Measurements from ENCODE around the gene GRIN2C.

GRIN2C gene

DNA sequence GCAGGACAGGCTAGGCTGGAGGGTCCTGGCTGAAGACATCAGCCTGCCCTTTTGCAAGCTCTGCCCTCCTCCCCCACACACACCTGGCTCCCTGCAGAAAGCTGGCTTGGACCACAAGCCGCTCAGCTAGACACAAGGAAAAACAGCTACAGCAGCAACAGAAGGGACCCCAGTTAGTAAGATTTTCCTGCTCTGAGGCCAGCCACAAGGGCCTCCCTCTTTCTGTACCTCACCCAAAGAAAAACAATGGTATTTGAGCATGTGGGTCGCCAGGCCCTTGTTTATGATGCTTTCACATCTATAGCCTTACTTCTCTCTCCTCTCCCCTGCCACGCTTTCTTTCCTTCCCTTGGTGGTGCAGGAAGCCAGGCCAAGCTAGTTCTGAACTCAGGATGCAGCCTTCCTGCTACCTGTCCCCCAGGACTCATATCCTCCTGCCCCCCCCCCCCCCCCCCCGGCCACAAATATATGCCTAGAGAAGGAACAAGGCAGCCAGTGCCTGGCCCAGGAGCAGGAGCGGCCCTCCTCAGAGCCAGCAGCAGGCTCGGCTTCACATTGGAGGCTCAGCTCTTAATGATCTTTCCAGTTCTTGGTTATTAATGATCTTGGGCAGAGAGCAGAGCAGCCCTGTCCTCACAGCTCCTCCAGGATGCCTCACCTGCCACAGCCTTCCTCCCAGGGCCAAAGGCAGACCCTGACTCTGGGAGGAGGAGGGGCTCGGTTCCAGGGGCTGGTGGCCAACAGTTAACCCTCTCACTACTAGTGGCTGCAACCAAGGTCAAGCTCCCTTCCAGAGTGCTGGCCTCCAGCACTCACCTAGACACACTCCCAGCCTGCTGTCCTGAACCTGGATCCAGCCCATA lies 19.5 kb downstream of the GRIN2C start:
- H3K4me1 ChIP-seq, result no peaks in the 10 kb centered on the region
- no peak for DNase-seq (ENCODE audit: low spot score in 2 of 2)
- H3K4me3 ChIP-seq, result no peak overlapping the region
- no peaks in the 10 kb centered on the region for H3K27me3 ChIP-seq (ENCODE audit: low read depth)
- no peaks in the 10 kb centered on the region for H3K9me3 ChIP-seq
- in situ Hi-C loops (cut with MboI; ENCODE audit: low sequenced_read_pairs), result no loop called here
- H3K36me3 ChIP-seq (replicated peaks), result no peaks in the 10 kb centered on the region

GRCh38 chr17:74838274-74838673 lies 21.4 kb downstream of the GRIN2C start:
- DNase-seq (ENCODE audit: low spot score in 2 of 2), result no peak
- H3K4me3 ChIP-seq, result no peak overlapping the region
- H3K9me3 ChIP-seq, result no peaks in the 10 kb centered on the region
- H3K36me3 ChIP-seq (replicated peaks), result no peaks in the 10 kb centered on the region
- in situ Hi-C loops (cut with MboI; ENCODE audit: low sequenced_read_pairs), result no loop called here
- H3K4me1 ChIP-seq, result no peaks in the 10 kb centered on the region
- H3K27me3 ChIP-seq (ENCODE audit: low read depth), result no peaks in the 10 kb centered on the region

DNA sequence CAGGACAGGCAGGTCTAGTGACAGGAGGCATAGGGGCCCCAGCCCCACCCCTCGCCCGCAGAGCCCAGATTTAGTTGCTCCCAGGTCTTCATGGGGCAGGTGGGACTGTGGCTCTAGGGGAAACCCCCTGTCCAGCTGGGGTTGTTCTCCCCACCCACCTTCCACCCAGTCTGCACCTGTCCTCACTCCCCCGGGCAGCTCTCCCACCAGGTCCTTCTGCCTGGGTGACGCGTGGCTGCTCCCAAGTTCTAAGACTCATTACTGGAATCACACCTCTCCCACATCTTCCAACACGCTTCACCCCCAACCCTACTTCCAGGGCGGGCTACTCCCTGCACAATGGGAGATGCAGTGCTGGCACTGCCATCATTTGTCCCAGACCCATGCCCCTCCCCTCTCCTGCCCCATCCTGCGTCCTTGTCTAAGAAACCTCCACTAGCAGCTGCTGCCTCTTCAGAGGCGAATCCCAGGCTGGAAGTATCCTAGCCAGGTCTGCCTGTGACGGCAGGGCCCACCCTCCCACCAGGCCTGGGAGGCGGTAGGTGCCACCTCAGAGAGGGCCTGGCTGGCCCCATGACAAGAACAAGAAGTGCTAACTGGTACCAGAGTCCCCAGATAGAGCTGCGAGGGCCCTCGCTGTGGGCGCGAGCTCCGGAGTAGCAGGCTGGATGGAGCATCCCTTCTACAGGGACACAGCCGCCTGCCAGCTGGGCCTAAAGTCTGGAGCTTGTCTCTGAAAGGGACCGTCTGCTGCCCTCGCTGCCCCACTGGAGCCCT lies 22.8 kb downstream of the GRIN2C start:
- H3K4me3 ChIP-seq, result no peak overlapping the region
- in situ Hi-C loops (cut with MboI; ENCODE audit: low sequenced_read_pairs), result no loop called here
- DNase-seq (ENCODE audit: low spot score in 2 of 2), result no peak
- no peaks in the 10 kb centered on the region for H3K4me1 ChIP-seq
- H3K27me3 ChIP-seq (ENCODE audit: low read depth), result no peaks in the 10 kb centered on the region
- H3K36me3 ChIP-seq (replicated peaks), result no peaks in the 10 kb centered on the region
- no peaks in the 10 kb centered on the region for H3K9me3 ChIP-seq

DNA sequence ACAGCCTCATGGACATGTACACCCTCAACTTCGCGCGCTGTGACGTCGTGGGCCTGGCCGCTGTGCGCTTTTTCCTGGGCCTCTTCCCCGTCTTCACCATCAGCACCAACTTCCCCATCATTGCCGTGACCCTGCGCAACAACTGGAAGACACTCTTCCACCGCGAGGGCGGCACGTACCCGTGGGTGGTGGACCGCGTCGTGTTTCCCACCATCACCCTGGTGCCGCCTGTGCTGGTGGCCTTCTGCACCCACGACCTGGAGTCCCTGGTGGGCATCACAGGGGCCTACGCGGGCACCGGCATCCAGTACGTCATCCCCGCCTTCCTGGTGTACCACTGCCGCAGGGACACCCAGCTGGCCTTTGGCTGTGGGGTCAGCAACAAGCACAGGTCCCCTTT lies 23.5 kb downstream of the GRIN2C start:
- Histone ChIP-seq H3K4me1 (no peaks in the 10 kb centered on the region), H3K36me3 (replicated peaks) (no peaks in the 10 kb centered on the region), H3K9me3 (no peaks in the 10 kb centered on the region), H3K27me3 (ENCODE audit: low read depth) (no peaks in the 10 kb centered on the region), H3K4me3 (no peak overlapping the region)
- in situ Hi-C loops (cut with MboI; ENCODE audit: low sequenced_read_pairs), result no loop called here
- DNase-seq (ENCODE audit: low spot score in 2 of 2), result no peak

GRCh38 chr17:74833501-74834377 lies 25.9 kb downstream of the GRIN2C start:
- in situ Hi-C loops (cut with MboI; ENCODE audit: low sequenced_read_pairs), result no loop called here
- H3K36me3 ChIP-seq (replicated peaks), result no peaks in the 10 kb centered on the region
- H3K4me1 ChIP-seq, result no peaks in the 10 kb centered on the region
- no peaks in the 10 kb centered on the region for H3K27me3 ChIP-seq (ENCODE audit: low read depth)
- DNase-seq (ENCODE audit: low spot score in 2 of 2), result no peak
- H3K4me3 ChIP-seq, result no peak overlapping the region
- H3K9me3 ChIP-seq, result no peaks in the 10 kb centered on the region

- in situ Hi-C loops (cut with MboI; ENCODE audit: low sequenced_read_pairs), result no loop called here
- Histone ChIP-seq H3K4me1 (no peaks in the 10 kb centered on the region), H3K4me3 (no peak overlapping the region), H3K36me3 (replicated peaks) (no peaks in the 10 kb centered on the region), H3K9me3 (no peaks in the 10 kb centered on the region), H3K27me3 (ENCODE audit: low read depth) (no peaks in the 10 kb centered on the region)
- no peak for DNase-seq (ENCODE audit: low spot score in 2 of 2)
Measured at GRCh38 chr17:74832421-74832820, 27.3 kb downstream of the GRIN2C start.

DNA sequence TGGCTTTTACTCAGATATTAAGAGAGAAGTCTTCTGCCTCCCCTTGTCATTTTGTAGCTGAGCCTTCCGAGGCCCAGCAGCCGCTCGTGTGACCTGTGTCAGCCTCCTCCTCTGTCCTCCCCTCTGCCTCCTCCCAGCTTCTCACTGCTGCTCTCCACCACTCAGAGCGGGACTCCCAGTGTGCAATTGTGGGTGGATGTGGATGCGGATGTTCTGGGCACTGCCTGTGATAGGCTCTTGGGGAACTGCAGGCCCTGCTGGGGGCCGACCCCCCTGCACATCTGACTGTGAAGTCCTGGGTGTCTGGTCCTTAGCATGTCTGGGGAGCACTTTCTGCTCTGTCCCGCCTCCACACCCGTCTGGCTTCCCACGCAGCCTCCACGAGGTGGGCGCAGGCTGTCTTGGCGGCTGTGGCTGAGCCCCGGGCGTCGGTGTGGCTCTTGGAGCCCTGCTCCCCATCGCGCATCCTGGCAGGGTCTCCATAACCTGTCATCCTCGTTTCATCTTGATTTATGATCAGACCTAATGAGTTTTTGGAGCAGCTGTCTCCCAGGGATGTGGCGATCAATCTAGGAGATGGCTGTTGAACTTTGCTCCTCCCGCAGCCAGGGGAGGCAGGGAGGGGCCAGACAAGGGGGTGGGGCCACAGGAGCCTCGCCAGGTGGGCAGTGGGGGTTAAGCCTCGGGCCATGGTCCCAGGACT lies 28.1 kb downstream of the GRIN2C start:
- no peaks in the 10 kb centered on the region for H3K36me3 ChIP-seq (replicated peaks)
- DNase-seq (ENCODE audit: low spot score in 2 of 2), result no peak
- in situ Hi-C loops (cut with MboI; ENCODE audit: low sequenced_read_pairs), result no loop called here
- no peaks in the 10 kb centered on the region for H3K9me3 ChIP-seq
- H3K27me3 ChIP-seq (ENCODE audit: low read depth), result no peaks in the 10 kb centered on the region
- H3K4me1 ChIP-seq, result no peaks in the 10 kb centered on the region
- no peak overlapping the region for H3K4me3 ChIP-seq

DNA sequence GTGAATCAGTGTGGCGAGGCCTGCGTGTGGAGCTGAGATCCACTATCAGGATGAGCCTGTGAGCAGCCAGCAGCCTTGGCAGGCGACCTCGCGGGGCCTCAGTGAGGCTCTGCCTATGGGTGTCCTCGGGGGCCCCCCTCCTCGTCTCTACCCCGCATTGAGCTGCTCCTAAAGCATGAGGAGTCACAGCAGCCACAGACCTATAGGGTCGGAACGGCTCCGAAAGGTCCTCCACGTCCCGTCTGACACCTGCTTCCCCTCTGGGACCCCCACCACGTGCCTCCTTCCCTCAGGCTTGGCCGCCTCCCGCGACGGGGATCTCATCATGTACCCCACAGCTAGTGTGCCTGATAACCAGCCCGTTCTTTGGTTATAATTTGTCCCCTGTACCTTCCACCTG lies 28.8 kb downstream of the GRIN2C start:
- no peaks in the 10 kb centered on the region for H3K27me3 ChIP-seq (ENCODE audit: low read depth)
- no peaks in the 10 kb centered on the region for H3K36me3 ChIP-seq (replicated peaks)
- no peaks in the 10 kb centered on the region for H3K9me3 ChIP-seq
- H3K4me3 ChIP-seq, result no peak overlapping the region
- H3K4me1 ChIP-seq, result no peaks in the 10 kb centered on the region
- no peak for DNase-seq (ENCODE audit: low spot score in 2 of 2)
- in situ Hi-C loops (cut with MboI; ENCODE audit: low sequenced_read_pairs), result no loop called here

DNA sequence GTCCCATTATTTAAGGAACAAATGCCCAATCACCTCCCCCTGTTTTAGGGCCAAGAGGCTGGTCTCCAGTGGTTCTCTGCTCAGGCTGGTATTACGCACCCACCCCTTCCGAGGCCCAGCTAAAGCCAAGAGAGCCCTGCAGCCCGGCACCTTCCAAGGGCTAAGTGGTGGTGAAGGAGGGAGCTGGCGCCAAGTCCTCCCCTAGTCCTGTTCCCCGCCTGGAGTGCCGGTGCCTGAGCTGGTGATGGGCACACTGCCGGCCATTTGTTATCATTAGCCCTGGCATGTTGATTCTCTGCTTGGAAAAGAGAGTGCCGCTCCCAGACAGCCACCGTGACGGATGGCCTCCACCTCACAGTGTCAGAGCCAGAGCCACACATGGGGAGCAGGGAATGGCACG lies 31.9 kb downstream of the GRIN2C start:
- H3K36me3 ChIP-seq (replicated peaks), result no peaks in the 10 kb centered on the region
- H3K9me3 ChIP-seq, result no peaks in the 10 kb centered on the region
- in situ Hi-C loops (cut with MboI; ENCODE audit: low sequenced_read_pairs), result no loop called here
- no peak overlapping the region for H3K4me3 ChIP-seq
- H3K4me1 ChIP-seq, result no peaks in the 10 kb centered on the region
- DNase-seq (ENCODE audit: low spot score in 2 of 2), result no peak
- H3K27me3 ChIP-seq (ENCODE audit: low read depth), result no peaks in the 10 kb centered on the region

DNA sequence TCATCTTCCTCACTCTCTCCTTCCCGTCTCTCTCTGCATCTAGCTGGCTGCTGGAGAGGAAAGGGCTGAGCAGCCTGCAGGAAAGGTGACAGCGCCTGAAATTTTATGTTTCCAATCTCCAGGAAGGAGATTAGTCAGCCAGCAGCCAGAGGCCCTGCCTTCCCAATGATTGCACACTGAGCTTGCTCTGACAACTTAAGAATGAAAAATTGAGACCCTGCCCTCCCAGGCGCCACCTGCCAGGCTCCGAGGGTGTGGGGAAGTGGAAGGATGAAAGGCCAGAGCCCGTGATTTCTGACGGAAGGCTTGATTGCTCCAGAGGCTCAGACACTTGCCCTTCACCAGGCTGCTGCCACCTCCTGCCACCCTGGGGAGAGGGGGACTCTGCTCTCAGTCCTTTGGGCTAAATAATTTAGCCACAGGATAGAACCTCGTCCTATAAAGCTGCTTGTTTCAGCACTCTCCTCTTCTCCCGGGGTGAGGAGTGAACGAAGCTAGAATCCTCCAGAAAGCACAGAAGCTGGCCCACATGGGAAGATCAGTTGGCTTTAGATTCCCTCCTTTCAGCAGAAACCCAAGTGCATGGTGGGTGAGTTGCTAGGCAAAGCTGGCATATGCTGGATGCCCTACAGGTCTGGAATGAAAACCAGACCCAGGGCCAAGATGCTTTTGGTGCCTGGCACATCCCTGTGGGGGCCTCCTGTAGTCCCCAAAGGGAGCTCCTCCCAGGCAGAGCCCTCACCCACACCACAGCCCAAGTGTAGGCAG lies 33.5 kb downstream of the GRIN2C start:
- H3K9me3 ChIP-seq, result no peaks in the 10 kb centered on the region
- H3K4me1 ChIP-seq, result no peaks in the 10 kb centered on the region
- no peaks in the 10 kb centered on the region for H3K27me3 ChIP-seq (ENCODE audit: low read depth)
- no peak for DNase-seq (ENCODE audit: low spot score in 2 of 2)
- H3K4me3 ChIP-seq, result no peak overlapping the region
- H3K36me3 ChIP-seq (replicated peaks), result no peaks in the 10 kb centered on the region
- in situ Hi-C loops (cut with MboI; ENCODE audit: low sequenced_read_pairs), result no loop called here

DNA sequence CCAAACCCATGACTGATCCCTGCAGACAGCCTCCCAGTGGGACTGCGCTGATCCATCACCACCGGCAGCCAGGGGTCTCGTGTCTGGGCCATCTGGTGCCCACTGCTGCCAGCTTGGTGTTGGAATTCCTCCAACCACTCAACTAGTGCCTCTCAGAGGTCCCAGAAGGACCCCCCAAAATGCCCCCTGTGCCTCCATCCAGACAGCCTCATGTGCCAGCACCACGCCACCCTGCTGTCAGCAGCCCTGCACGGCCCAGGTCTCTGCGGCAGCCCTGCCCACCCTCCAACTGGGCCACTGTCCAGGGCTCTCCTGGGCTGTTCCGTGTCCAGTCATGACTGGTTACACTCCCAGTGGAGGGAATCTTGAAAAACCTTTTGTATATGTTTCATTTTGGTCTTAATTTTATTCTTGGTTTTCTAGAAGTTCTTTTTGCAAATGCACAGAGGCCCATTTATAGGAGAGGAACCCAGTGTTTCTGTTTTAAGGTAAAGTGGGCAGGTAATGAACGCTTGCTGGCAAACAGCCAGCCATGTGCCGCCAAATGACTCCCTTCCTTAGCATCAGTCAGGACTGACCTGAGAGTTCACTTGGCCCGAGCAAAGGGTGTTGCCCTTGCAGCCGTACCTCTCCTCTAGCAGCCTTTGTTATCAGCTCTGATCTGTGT lies 34.6 kb downstream of the GRIN2C start:
- H3K4me3 ChIP-seq, result no peak overlapping the region
- no peak for DNase-seq (ENCODE audit: low spot score in 2 of 2)
- H3K4me1 ChIP-seq, result no peaks in the 10 kb centered on the region
- no peaks in the 10 kb centered on the region for H3K27me3 ChIP-seq (ENCODE audit: low read depth)
- in situ Hi-C loops (cut with MboI; ENCODE audit: low sequenced_read_pairs), result no loop called here
- H3K36me3 ChIP-seq (replicated peaks), result no peaks in the 10 kb centered on the region
- no peaks in the 10 kb centered on the region for H3K9me3 ChIP-seq

DNA sequence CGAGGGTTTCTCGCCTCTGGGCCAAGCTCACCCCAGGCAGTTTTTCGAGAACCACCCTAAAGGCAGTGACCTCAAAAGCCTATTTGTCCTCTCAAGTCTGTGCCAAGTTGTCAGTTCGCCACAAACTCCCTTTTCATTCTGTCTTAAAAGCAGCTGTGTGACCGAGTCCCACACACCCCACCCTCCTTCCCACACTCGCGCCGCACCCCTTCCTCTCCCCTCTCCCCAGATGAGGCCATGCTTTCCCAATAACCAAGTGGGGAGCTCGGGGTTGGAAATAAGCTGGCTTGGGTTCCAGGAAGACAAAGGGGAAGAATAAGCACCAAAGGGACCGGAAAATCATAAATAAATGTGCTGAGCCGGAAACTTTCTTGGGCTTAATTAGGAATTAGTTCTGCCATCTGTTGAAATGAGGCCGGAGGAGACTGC lies 36.7 kb downstream of the GRIN2C start:
- no peaks in the 10 kb centered on the region for H3K36me3 ChIP-seq (replicated peaks)
- H3K27me3 ChIP-seq (ENCODE audit: low read depth), result no peaks in the 10 kb centered on the region
- no peaks in the 10 kb centered on the region for H3K4me1 ChIP-seq
- DNase-seq (ENCODE audit: low spot score in 2 of 2), result no peak
- in situ Hi-C loops (cut with MboI; ENCODE audit: low sequenced_read_pairs), result no loop called here
- H3K9me3 ChIP-seq, result no peaks in the 10 kb centered on the region
- H3K4me3 ChIP-seq, result no peak overlapping the region
